ENCODE measurements around the gene MOK. TPM values are rescaled to one million over a fixed set of nuclear protein-coding genes. Genes with fewer than 3 reads are reported as not detected.

MOK gene
- total RNA-seq, 3 donors from 2014 or later, result 13.0 to 29.0 (median 23.9) TPM

DNA sequence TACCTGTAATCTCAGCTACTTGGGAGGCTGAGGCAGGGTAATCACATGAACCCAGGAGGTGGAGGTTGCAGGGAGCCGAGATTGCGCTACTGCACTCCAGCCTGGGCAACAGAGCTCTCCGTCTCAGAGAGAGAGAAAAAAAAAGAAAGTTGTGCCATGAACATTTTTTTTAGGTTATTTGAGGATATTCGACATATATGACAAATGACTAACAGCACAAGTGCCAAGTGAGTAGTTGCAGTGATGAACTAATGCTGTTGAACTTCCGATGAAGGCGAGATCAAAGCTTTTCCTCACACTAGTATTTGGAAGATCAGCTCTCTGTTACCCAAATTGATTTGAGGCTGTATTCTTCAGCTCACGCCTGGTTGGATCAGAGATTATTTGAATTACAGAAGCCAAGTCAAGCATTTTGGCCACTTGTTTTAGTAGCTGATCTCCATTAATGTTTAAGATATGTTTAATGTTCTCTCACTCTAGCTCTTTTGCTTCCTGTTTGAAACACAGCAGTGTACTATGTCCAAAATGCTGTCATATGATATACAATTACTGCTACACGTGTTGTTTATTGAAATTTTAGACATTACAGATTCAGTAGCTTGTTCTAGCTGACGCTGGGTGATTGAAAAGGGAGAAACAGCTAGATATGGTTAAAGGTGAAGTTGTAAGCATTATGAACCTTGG lies 121.9 kb downstream of the MOK start:
- TF ChIP-seq, protein P1, sequence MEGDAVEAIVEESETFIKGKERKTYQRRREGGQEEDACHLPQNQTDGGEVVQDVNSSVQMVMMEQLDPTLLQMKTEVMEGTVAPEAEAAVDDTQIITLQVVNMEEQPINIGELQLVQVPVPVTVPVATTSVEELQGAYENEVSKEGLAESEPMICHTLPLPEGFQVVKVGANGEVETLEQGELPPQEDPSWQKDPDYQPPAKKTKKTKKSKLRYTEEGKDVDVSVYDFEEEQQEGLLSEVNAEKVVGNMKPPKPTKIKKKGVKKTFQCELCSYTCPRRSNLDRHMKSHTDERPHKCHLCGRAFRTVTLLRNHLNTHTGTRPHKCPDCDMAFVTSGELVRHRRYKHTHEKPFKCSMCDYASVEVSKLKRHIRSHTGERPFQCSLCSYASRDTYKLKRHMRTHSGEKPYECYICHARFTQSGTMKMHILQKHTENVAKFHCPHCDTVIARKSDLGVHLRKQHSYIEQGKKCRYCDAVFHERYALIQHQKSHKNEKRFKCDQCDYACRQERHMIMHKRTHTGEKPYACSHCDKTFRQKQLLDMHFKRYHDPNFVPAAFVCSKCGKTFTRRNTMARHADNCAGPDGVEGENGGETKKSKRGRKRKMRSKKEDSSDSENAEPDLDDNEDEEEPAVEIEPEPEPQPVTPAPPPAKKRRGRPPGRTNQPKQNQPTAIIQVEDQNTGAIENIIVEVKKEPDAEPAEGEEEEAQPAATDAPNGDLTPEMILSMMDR (IDR thresholded peaks at IDR 0.05), result no peak
- TF ChIP-seq POLR2AphosphoS5 (IDR thresholded peaks at IDR 0.05) (no peak), POLR2A (IDR thresholded peaks at IDR 0.05) (no peak)
- no peaks in the 10 kb centered on the region for H3K36me3 ChIP-seq
- no peak overlapping the region for H3K4me3 ChIP-seq
- peaks cover 0 to 5% of the 10 kb centered on the region in 2 donors for H3K4me1 ChIP-seq
- no peak for DNase-seq (ENCODE audit: low spot score in 2 of 2)
- no peak overlapping the region for H3K27ac ChIP-seq
- H3K27me3 ChIP-seq, result no peaks in the 10 kb centered on the region
- no peaks in the 10 kb centered on the region for H3K9me3 ChIP-seq
- intact Hi-C loops (cut with DNase I; ENCODE audit: low total_unique reads), result no loop called here

GRCh38 chr14:102182190-102182589 lies 122.8 kb downstream of the MOK start:
- intact Hi-C loops (cut with DNase I; ENCODE audit: low total_unique reads), result no loop called here
- no peak overlapping the region for H3K4me3 ChIP-seq
- TF ChIP-seq, protein P1 (IDR thresholded peaks at IDR 0.05), result no peak
- TF ChIP-seq POLR2A (IDR thresholded peaks at IDR 0.05), result no peak
- TF ChIP-seq POLR2AphosphoS5 (IDR thresholded peaks at IDR 0.05), result no peak
- no peaks in the 10 kb centered on the region for H3K4me1 ChIP-seq
- H3K27ac ChIP-seq, result no peak overlapping the region
- no peak for DNase-seq (ENCODE audit: low spot score in 2 of 2)
- H3K9me3 ChIP-seq, result no peaks in the 10 kb centered on the region
- H3K27me3 ChIP-seq, result no peaks in the 10 kb centered on the region
- no peaks in the 10 kb centered on the region for H3K36me3 ChIP-seq

- Histone ChIP-seq H3K27ac (no peak overlapping the region), H3K36me3 (no peaks in the 10 kb centered on the region), H3K4me1 (no peaks in the 10 kb centered on the region), H3K4me3 (no peak overlapping the region), H3K27me3 (no peaks in the 10 kb centered on the region), H3K9me3 (no peaks in the 10 kb centered on the region)
- no peak for DNase-seq (ENCODE audit: low spot score in 2 of 2)
- TF ChIP-seq POLR2AphosphoS5 (IDR thresholded peaks at IDR 0.05) (no peak), POLR2A (IDR thresholded peaks at IDR 0.05) (no peak)
- TF ChIP-seq, protein P1 (IDR thresholded peaks at IDR 0.05), result no peak
- intact Hi-C loops (cut with DNase I; ENCODE audit: low total_unique reads), result no loop called here
Observed at GRCh38 chr14:102181187-102181586, 123.8 kb downstream of the MOK start.

GRCh38 chr14:102180248-102180998 lies 124.5 kb downstream of the MOK start:
- no peaks in the 10 kb centered on the region for H3K4me1 ChIP-seq
- no peak overlapping the region for H3K27ac ChIP-seq
- H3K27me3 ChIP-seq, result no peaks in the 10 kb centered on the region
- H3K9me3 ChIP-seq, result no peaks in the 10 kb centered on the region
- intact Hi-C loops (cut with DNase I; ENCODE audit: low total_unique reads), result no loop called here
- DNase-seq (ENCODE audit: low spot score in 2 of 2), result no peak
- H3K4me3 ChIP-seq, result no peak overlapping the region
- no peaks in the 10 kb centered on the region for H3K36me3 ChIP-seq
- TF ChIP-seq, protein P1 (IDR thresholded peaks at IDR 0.05), result no peak
- TF ChIP-seq POLR2A (IDR thresholded peaks at IDR 0.05) (no peak), POLR2AphosphoS5 (IDR thresholded peaks at IDR 0.05) (no peak)

Other genes starting within 250 kb of the MOK start
- 100 to 1,000 TPM; 467 to 860 (median 474) TPM for gene HSP90AA1, start 218.1 kb downstream of the MOK start, total RNA-seq
- gene WDR20, start 165.3 kb downstream of the MOK start, total RNA-seq, result 10 to 100 TPM; 19.5 to 42.0 (median 24.6) TPM
- 10 to 100 TPM in 2 of 3 donors, 1 to 10 TPM in 1; 8.5 to 16.8 (median 15.4) TPM for gene ZNF839, start 14.6 kb upstream of the MOK start, total RNA-seq
- 10 to 100 TPM; 28.8 to 34.7 (median 33.4) TPM for gene CINP, start 57.7 kb upstream of the MOK start, total RNA-seq
- gene TECPR2, start 57.8 kb upstream of the MOK start, total RNA-seq, result 10 to 100 TPM; 19.8 to 25.2 (median 19.9) TPM
- gene ANKRD9, start 204.6 kb upstream of the MOK start, total RNA-seq, result 10 to 100 TPM; 10.4 to 24.9 (median 22.8) TPM

Measured in breast epithelium (tissue), 4 donors.